ENCODE results near the gene MMP25. TPM values are rescaled to one million over a fixed set of nuclear protein-coding genes. Genes with fewer than 3 reads are reported as not detected.

The MMP25 gene
- total RNA-seq, 1 donor from 2014 or later, result 0.13 TPM

DNA sequence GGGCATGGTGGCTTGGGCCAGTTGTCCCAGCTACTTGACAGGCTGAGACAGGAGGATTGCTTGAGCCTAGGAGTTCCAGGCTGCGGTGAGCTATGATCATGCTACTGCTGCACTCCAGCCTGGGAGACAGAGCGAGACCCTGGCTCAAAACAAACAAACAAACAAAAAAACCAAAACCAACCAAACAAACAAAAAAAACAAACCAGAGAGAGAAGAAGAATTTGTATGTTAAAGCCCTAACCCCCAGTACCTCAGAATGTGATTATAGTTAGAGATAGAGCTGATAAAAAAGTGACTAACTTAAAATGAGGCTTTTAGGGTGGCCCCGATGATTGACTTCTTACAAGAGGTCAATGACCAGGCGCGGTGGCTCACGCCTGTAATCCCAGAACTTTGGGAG is 1.7 kb upstream of the MMP25 start:
- no peak overlapping the region for H3K27ac Mint-ChIP-seq
- TF ChIP-seq, protein P1, sequence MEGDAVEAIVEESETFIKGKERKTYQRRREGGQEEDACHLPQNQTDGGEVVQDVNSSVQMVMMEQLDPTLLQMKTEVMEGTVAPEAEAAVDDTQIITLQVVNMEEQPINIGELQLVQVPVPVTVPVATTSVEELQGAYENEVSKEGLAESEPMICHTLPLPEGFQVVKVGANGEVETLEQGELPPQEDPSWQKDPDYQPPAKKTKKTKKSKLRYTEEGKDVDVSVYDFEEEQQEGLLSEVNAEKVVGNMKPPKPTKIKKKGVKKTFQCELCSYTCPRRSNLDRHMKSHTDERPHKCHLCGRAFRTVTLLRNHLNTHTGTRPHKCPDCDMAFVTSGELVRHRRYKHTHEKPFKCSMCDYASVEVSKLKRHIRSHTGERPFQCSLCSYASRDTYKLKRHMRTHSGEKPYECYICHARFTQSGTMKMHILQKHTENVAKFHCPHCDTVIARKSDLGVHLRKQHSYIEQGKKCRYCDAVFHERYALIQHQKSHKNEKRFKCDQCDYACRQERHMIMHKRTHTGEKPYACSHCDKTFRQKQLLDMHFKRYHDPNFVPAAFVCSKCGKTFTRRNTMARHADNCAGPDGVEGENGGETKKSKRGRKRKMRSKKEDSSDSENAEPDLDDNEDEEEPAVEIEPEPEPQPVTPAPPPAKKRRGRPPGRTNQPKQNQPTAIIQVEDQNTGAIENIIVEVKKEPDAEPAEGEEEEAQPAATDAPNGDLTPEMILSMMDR (IDR thresholded peaks at IDR 0.05), result no peak
- H3K4me1 Mint-ChIP-seq, result peaks cover 11% of the 10 kb centered on the region
- H3K27me3 Mint-ChIP-seq, result peaks cover 47% of the 10 kb centered on the region
- intact Hi-C loops (cut with micrococcal nuclease), result no loop called here
- DNase-seq (no peak), ATAC-seq (ENCODE audit: low read depth) (no peak)
- ChIA-PET CTCF (interaction anchor here (0.6 to 1.6 kb wide), 2 partner anchors 11 to 85 kb away, joined by 3 to 4 read pairs; no protein-coding TSS in a partner anchor), POLR2A (interaction anchor here (0.5 to 1.9 kb wide), 3 partner anchors 10 to 25 kb away, joined by 3 to 6 read pairs (median 4); partner anchors contain the start of gene TNFRSF12A)
- H3K9me3 Mint-ChIP-seq, result no peaks in the 10 kb centered on the region
- H3K4me3 Mint-ChIP-seq, result peak overlapping the region; percentile 76
- no peaks in the 10 kb centered on the region for H3K36me3 Mint-ChIP-seq (ENCODE audit: low read depth)

DNA sequence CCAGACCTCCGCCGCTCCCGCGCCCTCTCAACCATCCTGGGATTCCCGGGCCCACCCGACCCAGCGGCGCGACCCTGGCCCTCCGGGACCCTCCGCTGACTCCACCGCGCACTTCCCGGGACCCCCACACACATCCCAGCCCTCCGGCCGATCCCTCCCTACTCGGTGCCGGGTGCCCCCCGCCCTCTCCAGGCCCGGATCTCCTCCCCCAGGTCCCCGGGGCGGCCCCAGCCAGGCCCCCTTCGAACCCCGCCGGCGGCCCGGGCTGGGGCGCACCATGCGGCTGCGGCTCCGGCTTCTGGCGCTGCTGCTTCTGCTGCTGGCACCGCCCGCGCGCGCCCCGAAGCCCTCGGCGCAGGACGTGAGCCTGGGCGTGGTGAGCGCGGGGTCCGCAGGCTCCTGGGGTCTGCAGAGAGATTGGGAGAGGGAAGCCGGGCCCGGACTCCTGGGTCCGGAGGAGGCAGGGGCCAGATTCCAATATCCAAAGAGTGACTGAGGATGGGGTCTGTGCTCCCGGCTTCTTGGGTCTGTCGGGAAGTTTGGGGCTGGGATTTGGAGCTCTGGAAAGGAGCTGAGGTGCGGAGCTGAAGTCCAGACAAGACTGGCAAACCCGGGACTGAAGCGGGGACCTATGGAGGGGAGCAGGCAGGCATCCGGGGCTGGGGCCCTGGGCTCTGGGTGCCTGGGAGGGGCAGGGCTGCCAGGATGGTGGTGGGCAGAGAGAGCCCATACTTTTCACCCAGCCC is 453 bp downstream of the MMP25 start:
- ChIA-PET CTCF (no interaction called here), POLR2A (interaction anchor here (1.3 kb wide), 1 partner anchor 12 kb away, joined by 5 read pairs; no protein-coding TSS in a partner anchor)
- peaks cover 11% of the 10 kb centered on the region for H3K4me1 Mint-ChIP-seq
- peaks cover 38% of the 10 kb centered on the region for H3K27me3 Mint-ChIP-seq
- intact Hi-C loops (cut with micrococcal nuclease), result loop anchor here (1.0 to 2.0 kb wide), 2 partner anchors 12 to 16 kb away; no protein-coding TSS in a partner anchor
- DNase-seq, result no peak
- ATAC-seq (ENCODE audit: low read depth), result no peak
- H3K4me3 Mint-ChIP-seq, result peak overlapping the region; percentile 56
- no peaks in the 10 kb centered on the region for H3K9me3 Mint-ChIP-seq
- TF ChIP-seq, protein P1 (IDR thresholded peaks at IDR 0.05), result no peak
- H3K36me3 Mint-ChIP-seq (ENCODE audit: low read depth), result no peaks in the 10 kb centered on the region
- no peak overlapping the region for H3K27ac Mint-ChIP-seq

DNA sequence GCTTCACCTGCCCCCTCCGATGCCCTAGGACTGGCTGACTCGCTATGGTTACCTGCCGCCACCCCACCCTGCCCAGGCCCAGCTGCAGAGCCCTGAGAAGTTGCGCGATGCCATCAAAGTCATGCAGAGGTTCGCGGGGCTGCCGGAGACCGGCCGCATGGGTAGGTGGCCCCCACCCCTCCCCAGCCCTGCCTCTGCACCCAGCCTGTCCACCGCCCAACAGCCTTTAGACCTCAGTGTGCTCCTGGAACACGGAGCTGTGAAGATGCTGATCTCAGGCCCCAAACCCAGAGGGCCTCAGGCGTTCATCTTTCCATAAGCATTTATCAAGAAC is 993 bp downstream of the MMP25 start:
- CTCF ChIA-PET, result no interaction called here
- POLR2A ChIA-PET, result interaction anchor here (1.3 kb wide), 1 partner anchor 12 kb away, joined by 5 read pairs; no protein-coding TSS in a partner anchor
- H3K27ac Mint-ChIP-seq, result no peak overlapping the region
- no peak for DNase-seq
- TF ChIP-seq, protein P1 (IDR thresholded peaks at IDR 0.05), result no peak
- intact Hi-C loops (cut with micrococcal nuclease), result loop anchor here (2.0 kb wide), 1 partner anchor 17 kb away; no protein-coding TSS in a partner anchor
- H3K4me1 Mint-ChIP-seq, result peaks cover 11% of the 10 kb centered on the region
- no peak for ATAC-seq (ENCODE audit: low read depth)
- no peaks in the 10 kb centered on the region for H3K9me3 Mint-ChIP-seq
- H3K4me3 Mint-ChIP-seq, result peak overlapping the region; percentile 56
- peaks cover 35% of the 10 kb centered on the region for H3K27me3 Mint-ChIP-seq
- no peaks in the 10 kb centered on the region for H3K36me3 Mint-ChIP-seq (ENCODE audit: low read depth)

DNA sequence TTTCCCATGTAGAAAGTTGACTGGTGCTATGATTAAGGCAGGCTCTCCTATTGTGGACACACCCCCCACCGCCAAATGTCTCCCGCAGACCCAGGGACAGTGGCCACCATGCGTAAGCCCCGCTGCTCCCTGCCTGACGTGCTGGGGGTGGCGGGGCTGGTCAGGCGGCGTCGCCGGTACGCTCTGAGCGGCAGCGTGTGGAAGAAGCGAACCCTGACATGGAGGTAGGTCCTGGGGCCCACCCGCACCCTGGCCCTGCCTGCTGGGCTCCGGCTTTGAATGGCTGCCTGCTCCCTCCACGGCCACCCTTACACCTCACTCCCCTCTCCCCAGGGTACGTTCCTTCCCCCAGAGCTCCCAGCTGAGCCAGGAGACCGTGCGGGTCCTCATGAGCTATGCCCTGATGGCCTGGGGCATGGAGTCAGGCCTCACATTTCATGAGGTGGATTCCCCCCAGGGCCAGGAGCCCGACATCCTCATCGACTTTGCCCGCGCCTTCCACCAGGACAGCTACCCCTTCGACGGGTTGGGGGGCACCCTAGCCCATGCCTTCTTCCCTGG is 3.6 kb downstream of the MMP25 start:
- Mint-ChIP-seq H3K4me1 (peaks cover 19% of the 10 kb centered on the region), H3K27me3 (peaks cover 18% of the 10 kb centered on the region), H3K9me3 (no peaks in the 10 kb centered on the region), H3K4me3 (no peak overlapping the region), H3K27ac (no peak overlapping the region), H3K36me3 (ENCODE audit: low read depth) (no peaks in the 10 kb centered on the region)
- ATAC-seq (ENCODE audit: low read depth) (no peak), DNase-seq (no peak)
- TF ChIP-seq, protein P1 (IDR thresholded peaks at IDR 0.05), result no peak
- POLR2A ChIA-PET, result interaction anchor here (0.6 kb wide), 1 partner anchor 8 kb away, joined by 4 read pairs; no protein-coding TSS in a partner anchor
- intact Hi-C loops (cut with micrococcal nuclease), result no loop called here
- CTCF ChIA-PET, result no interaction called here

DNA sequence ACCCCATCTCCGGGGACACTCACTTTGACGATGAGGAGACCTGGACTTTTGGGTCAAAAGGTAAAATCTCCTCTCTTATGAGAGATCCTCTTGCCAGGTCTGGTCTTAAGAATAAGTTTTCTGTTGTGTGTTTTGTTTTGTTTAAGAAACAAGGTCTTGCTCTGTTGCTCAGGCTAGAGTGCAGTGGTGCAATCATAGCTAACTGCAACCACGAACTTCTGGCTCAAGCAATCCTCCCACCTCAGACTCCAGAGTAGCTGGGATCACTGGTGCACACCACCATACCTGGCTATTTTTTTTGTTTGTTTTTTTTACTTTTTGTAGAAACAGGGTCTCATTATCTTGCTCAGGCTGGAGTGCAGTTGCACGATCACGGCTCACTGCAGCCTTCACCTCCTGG is 4.1 kb downstream of the MMP25 start:
- TF ChIP-seq, protein P1 (IDR thresholded peaks at IDR 0.05), result no peak
- Mint-ChIP-seq H3K4me3 (no peak overlapping the region), H3K27ac (no peak overlapping the region), H3K9me3 (no peaks in the 10 kb centered on the region), H3K27me3 (peaks cover 14% of the 10 kb centered on the region), H3K4me1 (peaks cover 19% of the 10 kb centered on the region), H3K36me3 (ENCODE audit: low read depth) (no peaks in the 10 kb centered on the region)
- DNase-seq (no peak), ATAC-seq (ENCODE audit: low read depth) (no peak)
- POLR2A ChIA-PET, result interaction anchor here (0.6 to 0.7 kb wide), 2 partner anchors 8 to 9 kb away, joined by 3 to 4 read pairs; no protein-coding TSS in a partner anchor
- CTCF ChIA-PET, result no interaction called here
- intact Hi-C loops (cut with micrococcal nuclease), result no loop called here
